ENCODE measurements around the gene PPHLN1.

PPHLN1 gene

DNA sequence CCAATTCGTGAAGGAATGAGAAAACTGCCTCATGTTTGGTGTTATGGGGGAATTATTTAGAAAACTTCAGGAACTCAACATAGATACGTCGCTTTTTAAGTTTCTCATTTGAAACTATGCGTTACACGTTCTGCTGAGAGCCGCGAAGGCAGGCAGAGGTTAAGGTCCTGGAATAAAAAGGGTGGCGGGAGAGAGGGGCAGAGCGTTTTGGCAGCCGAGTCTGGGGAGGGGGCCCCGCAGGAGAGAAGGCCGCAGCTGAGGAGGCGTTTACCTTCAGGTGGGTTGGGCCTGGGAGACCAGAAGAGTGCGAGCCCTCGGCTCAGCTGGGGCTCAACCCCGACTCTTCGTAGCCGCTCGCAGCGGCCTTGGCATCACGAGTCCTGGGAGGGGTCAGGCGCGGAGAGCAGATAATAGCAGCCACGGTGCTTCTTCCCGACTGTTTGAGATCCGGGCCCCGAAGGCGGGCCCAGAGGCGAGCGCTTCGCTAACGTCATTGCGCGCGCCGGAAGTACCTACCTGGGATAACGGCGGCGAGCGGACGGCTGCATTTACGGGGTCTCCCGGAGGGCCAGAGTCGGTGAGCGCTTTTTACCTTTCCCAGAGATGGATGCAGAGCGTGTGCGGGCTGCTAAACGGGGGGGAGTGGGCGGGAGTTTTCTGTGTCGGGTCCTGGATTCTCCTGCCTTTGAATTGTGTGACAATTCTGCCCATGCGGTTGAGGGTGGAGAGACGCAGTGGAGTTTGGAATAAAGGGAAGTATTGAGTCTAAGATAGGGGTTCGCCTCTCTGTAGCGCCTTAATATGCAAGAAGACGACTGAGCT, at the start of gene PPHLN1, which contains the start of gene ZCRB1:
TSS of gene PPHLN1 (plus strand) at position 515 of the 822 bp plus-strand sequence. CDS start 9,736 bp downstream, outside the sequence.
TSS of gene ZCRB1 (minus strand) at position 442 of the 822 bp plus-strand sequence. CDS start 1,992 bp downstream, outside the sequence.
- ATAC-seq, result peak; percentile 97
- TF ChIP-seq, protein P1, sequence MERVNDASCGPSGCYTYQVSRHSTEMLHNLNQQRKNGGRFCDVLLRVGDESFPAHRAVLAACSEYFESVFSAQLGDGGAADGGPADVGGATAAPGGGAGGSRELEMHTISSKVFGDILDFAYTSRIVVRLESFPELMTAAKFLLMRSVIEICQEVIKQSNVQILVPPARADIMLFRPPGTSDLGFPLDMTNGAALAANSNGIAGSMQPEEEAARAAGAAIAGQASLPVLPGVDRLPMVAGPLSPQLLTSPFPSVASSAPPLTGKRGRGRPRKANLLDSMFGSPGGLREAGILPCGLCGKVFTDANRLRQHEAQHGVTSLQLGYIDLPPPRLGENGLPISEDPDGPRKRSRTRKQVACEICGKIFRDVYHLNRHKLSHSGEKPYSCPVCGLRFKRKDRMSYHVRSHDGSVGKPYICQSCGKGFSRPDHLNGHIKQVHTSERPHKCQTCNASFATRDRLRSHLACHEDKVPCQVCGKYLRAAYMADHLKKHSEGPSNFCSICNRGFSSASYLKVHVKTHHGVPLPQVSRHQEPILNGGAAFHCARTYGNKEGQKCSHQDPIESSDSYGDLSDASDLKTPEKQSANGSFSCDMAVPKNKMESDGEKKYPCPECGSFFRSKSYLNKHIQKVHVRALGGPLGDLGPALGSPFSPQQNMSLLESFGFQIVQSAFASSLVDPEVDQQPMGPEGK (CRISPR knock-in tag; IDR thresholded peaks at IDR 0.05; ENCODE audit: borderline replicate concordance), result no peak
- TF ChIP-seq ZNF8 (CRISPR knock-in tag; IDR thresholded peaks at IDR 0.05), result 0 out of 2 replicates have a peak, but pooled peaks have one; percentile 16
- TF ChIP-seq, protein P2, sequence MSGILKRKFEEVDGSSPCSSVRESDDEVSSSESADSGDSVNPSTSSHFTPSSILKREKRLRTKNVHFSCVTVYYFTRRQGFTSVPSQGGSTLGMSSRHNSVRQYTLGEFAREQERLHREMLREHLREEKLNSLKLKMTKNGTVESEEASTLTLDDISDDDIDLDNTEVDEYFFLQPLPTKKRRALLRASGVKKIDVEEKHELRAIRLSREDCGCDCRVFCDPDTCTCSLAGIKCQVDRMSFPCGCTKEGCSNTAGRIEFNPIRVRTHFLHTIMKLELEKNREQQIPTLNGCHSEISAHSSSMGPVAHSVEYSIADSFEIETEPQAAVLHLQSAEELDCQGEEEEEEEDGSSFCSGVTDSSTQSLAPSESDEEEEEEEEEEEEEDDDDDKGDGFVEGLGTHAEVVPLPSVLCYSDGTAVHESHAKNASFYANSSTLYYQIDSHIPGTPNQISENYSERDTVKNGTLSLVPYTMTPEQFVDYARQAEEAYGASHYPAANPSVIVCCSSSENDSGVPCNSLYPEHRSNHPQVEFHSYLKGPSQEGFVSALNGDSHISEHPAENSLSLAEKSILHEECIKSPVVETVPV (CRISPR knock-in tag; IDR thresholded peaks at IDR 0.05), result no peak

DNA sequence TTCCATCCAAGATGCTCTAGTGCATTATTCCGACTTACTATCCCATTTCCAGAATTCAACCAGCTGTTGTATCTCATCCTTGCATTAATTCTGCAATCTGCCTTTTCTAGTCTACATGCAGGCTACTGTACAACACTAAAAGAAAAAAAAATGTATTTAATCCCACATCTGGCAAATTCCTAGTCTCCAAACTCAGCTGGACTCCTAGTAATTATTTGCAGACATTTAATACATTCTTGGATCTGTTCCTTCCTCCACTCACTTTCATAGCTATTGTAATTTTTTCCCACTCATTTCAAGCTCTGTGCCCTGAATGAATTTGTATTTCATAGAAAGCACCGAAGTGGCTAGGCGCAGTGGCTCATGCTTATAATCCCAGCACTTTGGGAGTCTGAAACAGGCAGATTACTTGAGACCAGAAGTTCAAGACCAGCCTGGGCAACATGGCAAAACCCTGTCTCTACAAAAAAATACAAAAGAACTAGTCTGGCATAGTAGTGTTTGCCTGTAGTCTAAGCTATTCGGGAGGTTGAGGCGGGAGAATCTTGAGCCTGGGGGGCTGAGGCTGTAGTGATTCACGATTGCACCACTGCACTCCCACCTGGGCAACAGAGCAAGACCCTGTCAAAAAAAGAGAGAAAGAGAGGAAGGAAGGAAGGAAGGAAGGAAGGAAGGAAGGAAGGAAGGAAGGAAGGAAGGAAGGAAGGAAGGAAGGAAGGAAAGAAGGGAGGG, 48.4 kb upstream of the PPHLN1 start:
- no peak for TF ChIP-seq ZNF8 (CRISPR knock-in tag; IDR thresholded peaks at IDR 0.05)
- no peak for TF ChIP-seq RARB (CRISPR knock-in tag; IDR thresholded peaks at IDR 0.05)
- TF ChIP-seq ZNF70 (CRISPR knock-in tag; IDR thresholded peaks at IDR 0.05), result no peak

DNA sequence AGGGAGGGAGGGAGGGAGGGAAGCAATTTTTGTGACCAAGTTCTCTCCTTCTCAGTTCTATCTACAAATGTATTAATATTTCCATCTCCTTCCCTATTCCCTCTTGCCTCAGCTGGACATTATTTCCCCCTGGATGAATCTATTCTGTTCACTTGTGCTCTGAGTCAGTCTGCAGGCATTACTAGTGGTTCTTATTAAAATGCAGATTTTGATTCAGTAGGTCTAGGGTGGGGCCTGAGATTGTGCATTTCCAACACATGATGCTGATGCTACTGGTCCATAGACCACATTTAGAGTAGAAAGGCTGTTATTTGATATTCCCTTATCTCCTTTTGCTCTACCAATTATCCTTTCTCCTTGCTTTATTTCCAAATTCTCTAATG, 47.8 kb upstream of the PPHLN1 start:
- no peak for TF ChIP-seq PPARA (CRISPR knock-in tag; IDR thresholded peaks at IDR 0.05; ENCODE audit: borderline replicate concordance)
- TF ChIP-seq, protein P3, sequence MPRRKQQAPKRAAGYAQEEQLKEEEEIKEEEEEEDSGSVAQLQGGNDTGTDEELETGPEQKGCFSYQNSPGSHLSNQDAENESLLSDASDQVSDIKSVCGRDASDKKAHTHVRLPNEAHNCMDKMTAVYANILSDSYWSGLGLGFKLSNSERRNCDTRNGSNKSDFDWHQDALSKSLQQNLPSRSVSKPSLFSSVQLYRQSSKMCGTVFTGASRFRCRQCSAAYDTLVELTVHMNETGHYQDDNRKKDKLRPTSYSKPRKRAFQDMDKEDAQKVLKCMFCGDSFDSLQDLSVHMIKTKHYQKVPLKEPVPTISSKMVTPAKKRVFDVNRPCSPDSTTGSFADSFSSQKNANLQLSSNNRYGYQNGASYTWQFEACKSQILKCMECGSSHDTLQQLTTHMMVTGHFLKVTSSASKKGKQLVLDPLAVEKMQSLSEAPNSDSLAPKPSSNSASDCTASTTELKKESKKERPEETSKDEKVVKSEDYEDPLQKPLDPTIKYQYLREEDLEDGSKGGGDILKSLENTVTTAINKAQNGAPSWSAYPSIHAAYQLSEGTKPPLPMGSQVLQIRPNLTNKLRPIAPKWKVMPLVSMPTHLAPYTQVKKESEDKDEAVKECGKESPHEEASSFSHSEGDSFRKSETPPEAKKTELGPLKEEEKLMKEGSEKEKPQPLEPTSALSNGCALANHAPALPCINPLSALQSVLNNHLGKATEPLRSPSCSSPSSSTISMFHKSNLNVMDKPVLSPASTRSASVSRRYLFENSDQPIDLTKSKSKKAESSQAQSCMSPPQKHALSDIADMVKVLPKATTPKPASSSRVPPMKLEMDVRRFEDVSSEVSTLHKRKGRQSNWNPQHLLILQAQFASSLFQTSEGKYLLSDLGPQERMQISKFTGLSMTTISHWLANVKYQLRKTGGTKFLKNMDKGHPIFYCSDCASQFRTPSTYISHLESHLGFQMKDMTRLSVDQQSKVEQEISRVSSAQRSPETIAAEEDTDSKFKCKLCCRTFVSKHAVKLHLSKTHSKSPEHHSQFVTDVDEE (CRISPR knock-in tag; IDR thresholded peaks at IDR 0.05), result no peak
- TF ChIP-seq ISL1 (CRISPR knock-in tag; IDR thresholded peaks at IDR 0.05), result no peak
- no peak for TF ChIP-seq GLIS3 (CRISPR knock-in tag; IDR thresholded peaks at IDR 0.05)
- TF ChIP-seq, protein P4, sequence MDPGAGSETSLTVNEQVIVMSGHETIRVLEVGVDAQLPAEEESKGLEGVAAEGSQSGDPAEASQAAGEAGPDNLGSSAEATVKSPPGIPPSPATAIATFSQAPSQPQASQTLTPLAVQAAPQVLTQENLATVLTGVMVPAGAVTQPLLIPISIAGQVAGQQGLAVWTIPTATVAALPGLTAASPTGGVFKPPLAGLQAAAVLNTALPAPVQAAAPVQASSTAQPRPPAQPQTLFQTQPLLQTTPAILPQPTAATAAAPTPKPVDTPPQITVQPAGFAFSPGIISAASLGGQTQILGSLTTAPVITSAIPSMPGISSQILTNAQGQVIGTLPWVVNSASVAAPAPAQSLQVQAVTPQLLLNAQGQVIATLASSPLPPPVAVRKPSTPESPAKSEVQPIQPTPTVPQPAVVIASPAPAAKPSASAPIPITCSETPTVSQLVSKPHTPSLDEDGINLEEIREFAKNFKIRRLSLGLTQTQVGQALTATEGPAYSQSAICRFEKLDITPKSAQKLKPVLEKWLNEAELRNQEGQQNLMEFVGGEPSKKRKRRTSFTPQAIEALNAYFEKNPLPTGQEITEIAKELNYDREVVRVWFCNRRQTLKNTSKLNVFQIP (CRISPR knock-in tag; IDR thresholded peaks at IDR 0.05; ENCODE audit: borderline replicate concordance, low read depth), result no peak
- no peak for TF ChIP-seq RARB (CRISPR knock-in tag; IDR thresholded peaks at IDR 0.05)
- no peak for TF ChIP-seq ZFP30 (CRISPR knock-in tag; IDR thresholded peaks at IDR 0.05)
- TF ChIP-seq ZFP3 (CRISPR knock-in tag; IDR thresholded peaks at IDR 0.05), result no peak
- TF ChIP-seq OSR1 (CRISPR knock-in tag; IDR thresholded peaks at IDR 0.05), result no peak
- TF ChIP-seq, protein P2 (CRISPR knock-in tag; IDR thresholded peaks at IDR 0.05), result no peak
- ATAC-seq, result no peak

More for the DNA sequence above, 48.4 kb upstream of the PPHLN1 start:
- ATAC-seq, result no peak

DNA sequence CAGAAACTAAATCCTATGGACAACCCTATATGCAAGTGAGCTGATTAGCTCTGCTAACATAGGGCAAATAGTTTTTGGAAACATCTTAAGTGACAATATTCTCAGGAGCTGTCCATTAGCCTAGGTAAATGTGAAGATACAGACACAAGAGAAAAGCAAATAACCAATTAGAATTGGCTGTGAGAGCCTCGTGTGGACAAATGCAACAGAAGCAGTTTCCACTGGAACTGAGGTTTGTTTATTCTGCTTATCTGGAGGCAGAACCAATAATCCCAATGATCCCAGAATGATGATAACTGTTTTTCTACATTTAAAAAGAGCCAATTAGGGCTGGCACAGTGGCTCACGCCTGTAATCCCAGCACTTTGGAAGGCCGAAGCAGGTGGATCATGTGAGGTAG, 44.7 kb upstream of the PPHLN1 start:
- no peak for ATAC-seq
- TF ChIP-seq ZC3H10 (CRISPR knock-in tag; IDR thresholded peaks at IDR 0.05), result no peak
- TF ChIP-seq OSR1 (CRISPR knock-in tag; IDR thresholded peaks at IDR 0.05), result no peak
- TF ChIP-seq CSDC2 (CRISPR knock-in tag; IDR thresholded peaks at IDR 0.05), result no peak
- TF ChIP-seq TOX (CRISPR knock-in tag; IDR thresholded peaks at IDR 0.05; ENCODE audit: borderline replicate concordance), result no peak
- TF ChIP-seq ISL1 (CRISPR knock-in tag; IDR thresholded peaks at IDR 0.05), result no peak
- TF ChIP-seq, protein P2 (CRISPR knock-in tag; IDR thresholded peaks at IDR 0.05), result no peak
- TF ChIP-seq SNAI2 (CRISPR knock-in tag; IDR thresholded peaks at IDR 0.05), result no peak
- no peak for TF ChIP-seq ZFP30 (CRISPR knock-in tag; IDR thresholded peaks at IDR 0.05)
- TF ChIP-seq TCF4 (CRISPR knock-in tag; IDR thresholded peaks at IDR 0.05; ENCODE audit: borderline replicate concordance), result no peak
- no peak for TF ChIP-seq BACH2 (CRISPR knock-in tag; IDR thresholded peaks at IDR 0.05; ENCODE audit: borderline replicate concordance)
- TF ChIP-seq ARNTL (CRISPR knock-in tag; IDR thresholded peaks at IDR 0.05; ENCODE audit: borderline replicate concordance, low read depth), result no peak
- TF ChIP-seq, protein P4 (CRISPR knock-in tag; IDR thresholded peaks at IDR 0.05; ENCODE audit: borderline replicate concordance, low read depth), result no peak

Measured in SK-N-SH treated with all-trans-retinoic acid at 6 μM for 48 hours (cell line).